Activated CD4-positive, alpha-beta T cell treated with anti-CD3 and anti-CD28 coated beads for 1 hour (primary cell): ENCODE results near the gene HDAC11.
"Not testable (repeated sequence)": the region's sequence is repeated elsewhere in the genome, so short reads cannot be mapped to it uniquely, and the experiment has no call there.

Source experiments
- DNase-seq: peaks from one replicate; pipeline ENCODE4 v3.0.0-alpha.2; 2020

The HDAC11 gene

GRCh38 chr3:13493867-13494441 is 13.8 kb downstream of the HDAC11 start:
- no peak for DNase-seq

- no peak for DNase-seq
Measured at GRCh38 chr3:13494463-13495350, 14.6 kb downstream of the HDAC11 start.

- DNase-seq = no peak
Measured at GRCh38 chr3:13495351-13495813, 15.3 kb downstream of the HDAC11 start.

GRCh38 chr3:13495921-13496723 is 16.0 kb downstream of the HDAC11 start:
- peak; percentile 52 for DNase-seq

GRCh38 chr3:13496879-13497278 is 16.8 kb downstream of the HDAC11 start:
- no peak for DNase-seq

GRCh38 chr3:13497386-13497785 is 17.3 kb downstream of the HDAC11 start:
- no peak for DNase-seq

- no peak for DNase-seq
Measured at GRCh38 chr3:13498354-13499060, 18.4 kb downstream of the HDAC11 start.

- DNase-seq = not testable (repeated sequence)
Measured at GRCh38 chr3:13499246-13499645, 19.1 kb downstream of the HDAC11 start.

GRCh38 chr3:13500133-13500885 is 20.2 kb downstream of the HDAC11 start:
- DNase-seq = no peak

- no peak for DNase-seq
Measured at GRCh38 chr3:13501056-13501455, 20.9 kb downstream of the HDAC11 start.

GRCh38 chr3:13501521-13501920 is 21.4 kb downstream of the HDAC11 start:
- no peak for DNase-seq

- no peak for DNase-seq
Measured at GRCh38 chr3:13501958-13502790, 22.1 kb downstream of the HDAC11 start.

GRCh38 chr3:13502791-13503060 is 22.6 kb downstream of the HDAC11 start:
- DNase-seq = no peak

- no peak for DNase-seq
Measured at GRCh38 chr3:13504161-13504831, 24.2 kb downstream of the HDAC11 start.

GRCh38 chr3:13505147-13506130 is 25.3 kb downstream of the HDAC11 start:
- no peak for DNase-seq

- DNase-seq = no peak
Measured at GRCh38 chr3:13506239-13506638, 26.1 kb downstream of the HDAC11 start.

GRCh38 chr3:13506680-13507079 is 26.6 kb downstream of the HDAC11 start:
- DNase-seq = no peak

GRCh38 chr3:13507247-13507569 is 27.1 kb downstream of the HDAC11 start:
- DNase-seq = no peak

GRCh38 chr3:13507570-13508339 is 27.6 kb downstream of the HDAC11 start:
- no peak for DNase-seq
